Left ventricle myocardium inferior (tissue), 1 donor: ENCODE data around the gene PIAS1. TPM values are rescaled to one million over a fixed set of nuclear protein-coding genes. Genes with fewer than 3 reads are reported as not detected.

ENCODE experiments used
- DNase-seq: peaks from one replicate; pipeline ENCODE4 v3.0.0-alpha.2; 2020
- H3K27ac ChIP-seq: fragments of 200-600 bp; replicated peaks from 2 replicates; pipeline ENCODE4 v1.8.0; 2021
- H3K27me3 ChIP-seq: fragments of 200-600 bp; 2 replicates; pipeline ENCODE4 v1.8.0; 2021; ENCODE audit warnings: low read depth
- H3K36me3 ChIP-seq: fragments of 200-600 bp; 2 replicates; pipeline ENCODE4 v1.8.0; 2021
- H3K4me1 ChIP-seq: fragments of 200-600 bp; 2 replicates; pipeline ENCODE4 v1.8.0; 2021
- H3K4me3 ChIP-seq: fragments of 200-600 bp; 2 replicates; pipeline ENCODE4 v1.8.0; 2021; ENCODE audit warnings: mild to moderate bottlenecking, moderate library complexity
- H3K9me3 ChIP-seq: fragments of 200-600 bp; replicated peaks from 2 replicates; pipeline ENCODE4 v1.8.0; 2021
- intact Hi-C: fragments of 100-400 bp; cut with micrococcal nuclease; formaldehyde crosslinking; loops from one replicate; pipeline ENCODE4 v1.11.0; 2022
- total RNA-seq: library from RNA; stranded (reverse); fragmentation: NEBNext Ultra II Directional; extraction: Animal tissue kit (Norgen Biotek cat#: 25700); gene quantifications from one replicate; pipeline ENCODE4 v1.2.1, GENCODE V29; 2021
- TF ChIP-seq, protein P1 (sequence below): fragments of 200-600 bp; IDR thresholded peaks from 2 replicates; pipeline ENCODE4 v1.8.0; 2021; ENCODE audit warnings: antibody characterized with exemption, mild to moderate bottlenecking, borderline replicate concordance
- donor health status: DM: no; HTN: yes; CAD: no; lungs with severe emphysema.

The PIAS1 gene
- total RNA-seq, 1 donor from 2014 or later = 29.9 TPM

DNA sequence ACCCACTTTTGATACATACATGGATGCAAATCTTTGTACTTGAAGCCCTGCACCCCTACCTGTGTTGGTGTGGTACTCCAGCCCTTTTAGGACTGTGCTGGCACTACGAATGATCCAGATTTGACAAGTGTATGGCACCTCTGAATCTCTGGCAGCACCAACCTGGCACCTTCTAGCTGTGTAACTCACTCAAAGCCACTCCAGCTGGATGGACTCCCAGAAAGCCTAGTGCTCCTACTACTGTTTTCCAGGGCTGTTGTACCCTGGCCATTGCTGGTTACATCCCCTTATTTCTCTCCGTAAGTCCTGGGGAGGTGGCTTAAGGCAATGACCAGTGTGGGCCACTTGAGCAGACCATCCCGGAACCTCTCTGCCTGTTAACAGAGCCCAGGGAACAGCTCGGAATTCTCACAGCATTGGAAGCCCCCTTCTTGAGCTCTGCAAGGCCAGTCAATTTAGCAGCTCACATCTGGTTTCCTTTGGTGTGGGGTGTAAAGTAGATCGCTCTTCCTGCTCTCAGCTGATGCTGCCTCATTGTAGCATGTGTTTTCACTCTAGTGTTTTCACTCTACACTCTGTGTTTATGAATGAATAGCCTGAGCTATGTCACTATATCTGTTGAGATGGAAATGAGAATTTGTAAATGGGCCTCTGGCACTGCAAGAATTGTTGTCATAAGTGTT is 138.8 kb downstream of the PIAS1 start:
- DNase-seq = peak; percentile 50
- no peaks in the 10 kb centered on the region for H3K9me3 ChIP-seq
- no peaks in the 10 kb centered on the region for H3K27me3 ChIP-seq
- H3K4me3 ChIP-seq = no peak overlapping the region
- peaks cover 23% of the 10 kb centered on the region for H3K36me3 ChIP-seq
- peak overlapping the region; percentile 47 for H3K27ac ChIP-seq
- intact Hi-C loops = no loop called here
- peaks cover 47% of the 10 kb centered on the region for H3K4me1 ChIP-seq
- TF ChIP-seq, protein P1, sequence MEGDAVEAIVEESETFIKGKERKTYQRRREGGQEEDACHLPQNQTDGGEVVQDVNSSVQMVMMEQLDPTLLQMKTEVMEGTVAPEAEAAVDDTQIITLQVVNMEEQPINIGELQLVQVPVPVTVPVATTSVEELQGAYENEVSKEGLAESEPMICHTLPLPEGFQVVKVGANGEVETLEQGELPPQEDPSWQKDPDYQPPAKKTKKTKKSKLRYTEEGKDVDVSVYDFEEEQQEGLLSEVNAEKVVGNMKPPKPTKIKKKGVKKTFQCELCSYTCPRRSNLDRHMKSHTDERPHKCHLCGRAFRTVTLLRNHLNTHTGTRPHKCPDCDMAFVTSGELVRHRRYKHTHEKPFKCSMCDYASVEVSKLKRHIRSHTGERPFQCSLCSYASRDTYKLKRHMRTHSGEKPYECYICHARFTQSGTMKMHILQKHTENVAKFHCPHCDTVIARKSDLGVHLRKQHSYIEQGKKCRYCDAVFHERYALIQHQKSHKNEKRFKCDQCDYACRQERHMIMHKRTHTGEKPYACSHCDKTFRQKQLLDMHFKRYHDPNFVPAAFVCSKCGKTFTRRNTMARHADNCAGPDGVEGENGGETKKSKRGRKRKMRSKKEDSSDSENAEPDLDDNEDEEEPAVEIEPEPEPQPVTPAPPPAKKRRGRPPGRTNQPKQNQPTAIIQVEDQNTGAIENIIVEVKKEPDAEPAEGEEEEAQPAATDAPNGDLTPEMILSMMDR = no peak

DNA sequence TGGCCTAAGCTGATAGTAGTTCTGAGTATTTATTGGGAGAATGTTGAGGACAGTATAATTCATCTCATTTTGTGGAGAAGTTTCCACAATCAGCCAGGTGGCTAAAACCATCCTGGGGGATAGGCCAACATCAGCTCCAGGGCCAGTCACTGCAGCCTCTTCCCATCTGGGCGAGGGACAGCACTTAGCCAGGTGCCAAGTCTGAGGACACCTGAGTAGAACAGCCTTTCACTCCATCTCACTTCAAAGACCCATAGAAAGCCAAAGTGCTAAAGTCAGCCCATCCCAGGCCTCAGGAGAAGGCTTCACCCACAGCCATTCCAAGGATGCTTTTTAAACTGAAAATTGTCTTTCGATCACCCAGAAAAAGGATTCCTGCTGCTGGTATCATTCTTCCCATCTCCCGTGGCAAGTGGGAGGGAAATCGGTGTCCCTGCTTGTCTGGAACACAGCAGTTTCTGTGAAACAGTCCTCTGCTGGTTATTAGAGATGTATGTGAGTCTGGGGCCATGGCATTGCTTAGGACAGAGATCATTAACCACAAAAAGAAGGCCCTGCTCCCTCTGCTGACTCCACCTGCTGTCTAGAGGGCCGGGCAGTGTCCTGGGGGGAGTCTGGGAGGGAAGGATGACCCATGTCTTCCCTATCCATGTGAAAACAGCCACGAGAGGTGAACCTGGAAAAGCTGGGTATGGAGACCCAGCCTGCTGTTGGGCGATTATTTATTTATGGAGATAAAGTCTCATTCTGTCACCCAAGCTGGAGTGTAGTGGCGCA is 141.4 kb downstream of the PIAS1 start:
- DNase-seq = no peak
- no peak overlapping the region for H3K4me3 ChIP-seq
- H3K4me1 ChIP-seq = peaks cover 54% of the 10 kb centered on the region
- H3K36me3 ChIP-seq = peaks cover 12% of the 10 kb centered on the region
- no peaks in the 10 kb centered on the region for H3K9me3 ChIP-seq
- H3K27me3 ChIP-seq = no peaks in the 10 kb centered on the region
- no peak overlapping the region for H3K27ac ChIP-seq
- TF ChIP-seq, protein P1 = no peak
- intact Hi-C loops = no loop called here

DNA sequence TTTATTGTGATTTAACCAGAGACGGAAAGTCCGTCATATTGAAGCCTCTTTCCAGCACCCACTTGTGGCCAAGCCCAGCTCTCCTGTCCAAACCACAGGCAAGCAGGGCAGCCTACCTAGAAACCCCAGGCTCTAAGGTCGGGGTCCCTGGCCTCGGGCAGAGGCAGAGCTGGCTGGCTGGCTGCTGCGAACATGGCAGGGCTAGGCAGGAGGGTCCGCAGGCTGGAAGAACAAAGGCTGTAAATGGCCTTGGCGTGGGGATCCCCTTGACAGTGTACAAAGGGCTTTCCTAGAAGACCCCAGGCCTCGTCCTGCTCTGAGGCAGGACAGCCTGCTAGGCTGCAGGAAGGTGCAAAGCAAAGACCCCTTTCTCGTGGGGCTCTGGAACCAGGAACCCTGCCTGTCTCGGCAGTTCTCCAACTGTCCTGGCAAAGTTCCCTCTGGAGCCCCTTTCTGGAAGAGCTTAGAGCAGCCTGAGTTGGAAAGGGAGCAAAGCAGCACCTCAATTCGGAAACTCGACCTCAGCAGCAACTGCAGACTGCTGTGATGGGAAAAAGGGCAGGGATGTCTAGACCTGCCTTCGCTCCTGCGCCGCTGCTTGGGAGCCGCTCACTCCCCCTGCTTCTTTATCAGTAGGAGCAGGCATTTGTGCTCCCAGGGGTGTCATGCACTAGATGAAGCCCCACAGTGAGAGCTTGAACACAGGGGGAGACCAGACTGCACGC is 142.5 kb downstream of the PIAS1 start:
- TF ChIP-seq, protein P1 = no peak
- intact Hi-C loops = no loop called here
- Histone ChIP-seq H3K9me3 (no peaks in the 10 kb centered on the region), H3K4me1 (peaks cover 61% of the 10 kb centered on the region), H3K27me3 (no peaks in the 10 kb centered on the region), H3K27ac (no peak overlapping the region), H3K36me3 (peaks cover 7% of the 10 kb centered on the region), H3K4me3 (no peak overlapping the region)
- no peak for DNase-seq

DNA sequence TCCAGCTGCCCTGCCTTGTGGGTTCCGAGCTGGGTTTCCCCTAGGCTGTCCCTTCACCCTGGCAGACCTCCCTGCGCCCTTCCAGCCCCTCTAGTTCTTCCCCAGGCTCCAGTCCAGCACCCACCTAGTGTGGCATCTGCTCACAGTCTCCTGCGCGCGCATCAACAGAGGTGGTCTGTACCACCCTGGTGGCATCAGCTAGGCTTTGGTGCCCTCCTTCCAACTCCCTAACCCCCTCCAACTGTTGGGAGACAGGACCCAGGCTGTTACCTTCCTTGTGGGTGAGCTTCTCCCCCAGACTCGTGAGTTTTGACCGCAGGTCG is 143.0 kb downstream of the PIAS1 start:
- Histone ChIP-seq H3K36me3 (peaks cover 7% of the 10 kb centered on the region), H3K27ac (no peak overlapping the region), H3K27me3 (no peaks in the 10 kb centered on the region), H3K4me3 (no peak overlapping the region), H3K9me3 (no peaks in the 10 kb centered on the region), H3K4me1 (peaks cover 57% of the 10 kb centered on the region)
- TF ChIP-seq, protein P1 = no peak
- no peak for DNase-seq
- intact Hi-C loops = no loop called here

DNA sequence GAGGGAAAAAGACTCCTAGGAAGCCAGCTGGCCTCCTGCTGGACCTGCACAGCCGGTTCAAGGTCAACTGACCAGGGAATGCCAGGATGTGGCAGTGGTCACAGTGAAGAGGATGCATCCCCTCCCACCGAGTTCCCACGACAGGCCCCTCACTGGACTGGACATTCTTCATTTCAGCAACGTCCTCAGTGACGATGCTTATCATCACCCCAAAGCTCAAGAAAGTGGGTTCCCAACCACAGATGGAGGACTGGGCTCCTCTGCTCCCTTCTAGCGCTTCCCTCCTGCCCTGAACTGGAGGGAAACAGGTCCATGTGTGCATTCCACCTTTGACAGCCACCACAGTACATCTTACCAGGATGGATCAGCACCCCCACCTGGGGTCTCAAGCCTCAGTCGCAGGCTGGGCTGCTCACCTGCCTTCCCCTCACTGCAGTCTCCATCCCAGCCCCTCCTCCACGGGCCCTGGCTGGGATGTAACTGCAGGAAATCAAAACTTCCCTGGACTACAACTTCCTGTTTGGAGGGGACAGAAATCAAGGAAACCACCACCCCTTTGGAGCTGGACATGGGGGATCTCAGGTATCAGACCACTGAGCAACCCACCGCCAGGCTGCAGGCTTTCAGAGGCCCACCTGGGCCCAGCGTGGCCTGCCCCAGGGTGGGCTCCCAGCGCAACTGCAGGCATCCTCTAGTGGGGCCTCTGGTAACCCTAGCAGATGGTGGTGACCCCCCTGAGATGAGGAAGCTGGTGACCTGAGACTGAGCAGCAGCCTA is 143.7 kb downstream of the PIAS1 start:
- Histone ChIP-seq H3K36me3 (peaks cover 7% of the 10 kb centered on the region), H3K4me1 (peaks cover 50% of the 10 kb centered on the region), H3K9me3 (no peaks in the 10 kb centered on the region), H3K27me3 (no peaks in the 10 kb centered on the region), H3K27ac (no peak overlapping the region), H3K4me3 (no peak overlapping the region)
- TF ChIP-seq, protein P1 = no peak
- no peak for DNase-seq
- intact Hi-C loops = no loop called here
